Pericardium fibroblast (primary cell): Measurements from ENCODE around the gene GCK. TPM values are rescaled to one million over a fixed set of nuclear protein-coding genes. Genes with fewer than 3 reads are reported as not detected.

Experiments used
- total RNA-seq: library from RNA; depleted of rRNA; stranded (reverse); fragments of >200 nt; gene quantifications from 2 replicates; pipeline ENCODE4 v1.2.3, GENCODE V29; 2015

The GCK gene
- total RNA-seq: 0.17 and 1.9 TPM in 2 replicates

GRCh38 chr7:44189286-44189992, at the start of gene GCK:
TSS of gene GCK (minus strand) at chr7:44189439. CDS start at chr7:44188953, 486 bp downstream.

GRCh38 chr7:44200699-44201461, 11.6 kb upstream of the GCK start, which contains the start of gene YKT6:
TSS of gene YKT6 (plus strand) at chr7:44200978. CDS start at chr7:44201136, 158 bp downstream.

GRCh38 chr7:44141221-44141850, 47.9 kb downstream of the GCK start, which contains the start of gene MYL7:
TSS of gene MYL7 (minus strand) at chr7:44141332. CDS start at chr7:44141305, 27 bp downstream.

GRCh38 chr7:44123190-44124003, 65.8 kb downstream of the GCK start, which contains the start of gene POLD2:
TSS of gene POLD2 (minus strand) at chr7:44123548. CDS start at chr7:44122053, 1,495 bp downstream.

GRCh38 chr7:44103923-44104859, 85.0 kb downstream of the GCK start, which contains the start of gene AEBP1:
TSS of gene AEBP1 (plus strand) at chr7:44104345. CDS start at chr7:44104666, 321 bp downstream.

Other genes starting within 250 kb of the GCK start
- gene SPDYE1, start 191.5 kb downstream of the GCK start, total RNA-seq: not detected in 2 replicates
- 49.1 and 125 TPM in 2 replicates for gene DBNL, start 144.7 kb downstream of the GCK start, total RNA-seq
- gene PGAM2, start 123.9 kb downstream of the GCK start, total RNA-seq: 0.26 and 0.47 TPM in 2 replicates
- 16.3 and 16.6 TPM in 2 replicates for gene POLM, start 106.9 kb downstream of the GCK start, total RNA-seq
- gene AEBP1, start 85.1 kb downstream of the GCK start, total RNA-seq: 74.7 and 104 TPM in 2 replicates
- 71.2 and 101 TPM in 2 replicates for gene POLD2, start 65.9 kb downstream of the GCK start, total RNA-seq
- 4.0 TPM in 1 of 2 replicates, not detected in the other for gene MYL7, start 48.1 kb downstream of the GCK start, total RNA-seq
- 71.0 and 117 TPM in 2 replicates for gene YKT6, start 11.5 kb upstream of the GCK start, total RNA-seq
- gene CAMK2B, start 136.2 kb upstream of the GCK start, total RNA-seq: 0.58 TPM in 1 of 2 replicates, not detected in the other